Right atrium auricular region (tissue), 2 donors: ENCODE results near the gene LGMN. TPM values are rescaled to one million over a fixed set of nuclear protein-coding genes. Genes with fewer than 3 reads are reported as not detected.
"Not testable (repeated sequence)": the region's sequence is repeated elsewhere in the genome, so short reads cannot be mapped to it uniquely, and the experiment has no call there.

Experiments used
- DNase-seq: peaks from one replicate; pipeline ENCODE4 v3.0.0-alpha.2; 2019; ENCODE audit warnings: low spot score
- H3K27ac ChIP-seq, 2 donors: fragments of 200-600 bp; sonication (generic); 1 replicate in 1 of 2; 2 replicates in 1 of 2; pipeline ENCODE4 v1.5.1; 2016 to 2019
- H3K27me3 ChIP-seq, 2 donors: fragments of 200-600 bp; sonication (generic); one replicate each; pipeline versions ENCODE4 v1.5.1 to v1.6.0; 2017 to 2019
- H3K36me3 ChIP-seq: fragments of 200-600 bp; sonication (generic); one replicate; pipeline ENCODE4 v1.5.1; 2016
- H3K4me1 ChIP-seq, 2 donors: fragments of 200-600 bp; sonication (generic); one replicate each; pipeline versions ENCODE4 v1.5.1 to v1.6.0; 2017 to 2019
- H3K4me3 ChIP-seq, 2 donors: fragments of 200-600 bp; sonication (generic); 1 replicate in 1 of 2; 2 replicates in 1 of 2; pipeline ENCODE4 v1.5.1; 2017 to 2019; ENCODE audit warnings: mild to moderate bottlenecking in 1 of 2, moderate library complexity in 1 of 2
- H3K9me3 ChIP-seq, 2 donors: fragments of 200-600 bp; sonication (generic); one replicate each; pipeline ENCODE4 v1.5.1; 2019
- CTCF ChIP-seq, 2 donors: fragments of 200-600 bp; sonication (generic); IDR thresholded peaks; one replicate each; pipeline ENCODE4 v1.5.1; 2019; ENCODE audit warnings: antibody characterized with exemption in 2 of 2
- total RNA-seq, 2 donors: library from RNA; depleted of rRNA; stranded (reverse); fragments of >200 nt; gene quantifications; one replicate each; pipeline ENCODE4 v1.1.0, GENCODE V29; 2016

The LGMN gene
- total RNA-seq, 2 donors from 2014 or later: 65.6 to 109 TPM

- Histone ChIP-seq H3K27me3 (no peaks in the 10 kb centered on the region), H3K36me3 (no peaks in the 10 kb centered on the region), H3K4me1 (peaks cover 0 to 11% of the 10 kb centered on the region in 2 donors), H3K9me3 (no peaks in the 10 kb centered on the region), H3K4me3 (no peak overlapping the region), H3K27ac (no peak overlapping the region)
- TF ChIP-seq CTCF (IDR thresholded peaks at IDR 0.05): no peak
- no peak for DNase-seq
Observed at GRCh38 chr14:92781350-92781749, 32.9 kb upstream of the LGMN start.

- peaks cover 0 to 4% of the 10 kb centered on the region in 2 donors for H3K4me1 ChIP-seq
Observed at GRCh38 chr14:92780444-92781232, 32.2 kb upstream of the LGMN start.

GRCh38 chr14:92778868-92779565 lies 30.6 kb upstream of the LGMN start:
- H3K9me3 ChIP-seq, H3K4me3 ChIP-seq, DNase-seq, H3K27me3 ChIP-seq, H3K36me3 ChIP-seq, H3K27ac ChIP-seq, H3K4me1 ChIP-seq: not testable (repeated sequence)

More at GRCh38 chr14:92780444-92781232, 32.2 kb upstream of the LGMN start:
- no peak overlapping the region for H3K27ac ChIP-seq
- DNase-seq: no peak
- H3K27me3 ChIP-seq: no peaks in the 10 kb centered on the region
- no peaks in the 10 kb centered on the region for H3K9me3 ChIP-seq
- TF ChIP-seq CTCF (IDR thresholded peaks at IDR 0.05): no peak
- H3K36me3 ChIP-seq: no peaks in the 10 kb centered on the region
- no peak overlapping the region for H3K4me3 ChIP-seq

GRCh38 chr14:92775292-92775691 lies 26.9 kb upstream of the LGMN start:
- not testable (repeated sequence) for H3K36me3 ChIP-seq, H3K4me1 ChIP-seq, H3K4me3 ChIP-seq, DNase-seq, H3K27ac ChIP-seq, H3K27me3 ChIP-seq, H3K9me3 ChIP-seq

GRCh38 chr14:92774572-92774971 lies 26.1 kb upstream of the LGMN start:
- no peak for TF ChIP-seq CTCF (IDR thresholded peaks at IDR 0.05)
- Histone ChIP-seq H3K9me3 (no peaks in the 10 kb centered on the region), H3K27ac (no peak overlapping the region), H3K36me3 (no peaks in the 10 kb centered on the region), H3K4me3 (no peak overlapping the region), H3K4me1 (no peaks in the 10 kb centered on the region), H3K27me3 (no peaks in the 10 kb centered on the region)
- DNase-seq: no peak

GRCh38 chr14:92770484-92770883 lies 22.1 kb upstream of the LGMN start:
- Histone ChIP-seq H3K27ac (no peak overlapping the region), H3K4me3 (no peak overlapping the region), H3K27me3 (no peaks in the 10 kb centered on the region), H3K9me3 (no peaks in the 10 kb centered on the region), H3K4me1 (no peaks in the 10 kb centered on the region), H3K36me3 (no peaks in the 10 kb centered on the region)
- DNase-seq: no peak
- TF ChIP-seq CTCF (IDR thresholded peaks at IDR 0.05): no peak
